SK-N-SH (cell line): ENCODE data around the gene NAP1L1. TPM values are rescaled to one million over a fixed set of nuclear protein-coding genes. Genes with fewer than 3 reads are reported as not detected.
A peak's percentile ranks its signal among the peaks of the same experiment; 100 is the strongest.

Experiments
- CTCF ChIA-PET: fragments of 300-600, 350-600 bp; formaldehyde crosslinking; extraction: SDS; loops from one replicate; lab custom pipeline; 2021; lab: Yijun Ruan, JAX
- POLR2A ChIA-PET: fragments of 350-600 bp; sonication (Branson Sonifier 250); formaldehyde crosslinking; extraction: SDS; loops from one replicate; lab custom pipeline; 2020; ENCODE audit warnings: antibody characterized with exemption, inconsistent platforms; lab: Yijun Ruan, JAX
- DNase-seq: peaks from one replicate; pipeline ENCODE4 v3.0.0; 2012
- H2AFZ ChIP-seq: fragments of 200-600 bp; sonication (generic); 2 replicates; pipeline ENCODE4 v1.8.1; 2016; ENCODE audit warnings: antibody characterized with exemption, mild to moderate bottlenecking, low read depth
- H3F3A ChIP-seq: fragments of 200-600 bp; sonication (generic); replicated peaks from 2 replicates; pipeline ENCODE3; 2016; ENCODE audit warnings: antibody characterized with exemption, mild to moderate bottlenecking; ENCODE audit not compliant: insufficient read depth
- H3K27ac ChIP-seq, 2 experiments: fragments of 200-500 bp in 1 of 2; fragments of 200-600 bp in 1 of 2; sonication (Bioruptor generic) in 1 of 2; sonication (generic), shearing (Covaris generic) in 1 of 2; 2 replicates each; pipeline versions ENCODE4 v1.5.1 to v1.6.1; 2014 to 2016; ENCODE audit warnings: low read depth in 2 of 2, inconsistent platforms in 1 of 2, low read length in 1 of 2, mild to moderate bottlenecking in 1 of 2, mixed read lengths in 1 of 2
- H3K27me3 ChIP-seq: fragments of 200-600 bp; sonication (generic), shearing (Covaris generic); 2 replicates; pipeline ENCODE4 v1.6.1; 2016; ENCODE audit warnings: mixed run types; ENCODE audit not compliant: insufficient read depth
- H3K36me3 ChIP-seq, 2 experiments: fragments of 200-500 bp in 1 of 2; fragments of 200-600 bp in 1 of 2; sonication (Bioruptor generic) in 1 of 2; sonication (generic) in 1 of 2; replicated peaks in 1 of 2; 2 replicates each; pipeline versions ENCODE3 to v1.5.1; 2014 to 2016; ENCODE audit warnings: low read length in 1 of 2, mild to moderate bottlenecking in 1 of 2; ENCODE audit not compliant: insufficient read depth in 2 of 2, control insufficient read depth in 1 of 2
- H3K4me1 ChIP-seq, 2 experiments: fragments of 200-500 bp in 1 of 2; fragments of 200-600 bp in 1 of 2; sonication (Bioruptor generic) in 1 of 2; sonication (generic), shearing (Covaris generic) in 1 of 2; 2 replicates each; pipeline versions ENCODE4 v1.5.1 to v1.6.1; 2014 to 2016; ENCODE audit warnings: low read depth in 1 of 2, low read length in 1 of 2, mixed run types in 1 of 2; ENCODE audit not compliant: insufficient read depth in 2 of 2, control insufficient read depth in 1 of 2
- H3K4me2 ChIP-seq: fragments of 200-600 bp; sonication (generic), shearing (Covaris generic); 2 replicates; pipeline ENCODE4 v1.6.1; 2017; ENCODE audit warnings: mixed run types
- H3K4me3 ChIP-seq, 2 experiments: fragments of 200-500 bp in 1 of 2; fragments of 200-600 bp in 1 of 2; sonication (Bioruptor generic) in 1 of 2; sonication (generic), shearing (Covaris generic) in 1 of 2; 2 replicates each; pipeline versions ENCODE4 v1.5.1 to v1.8.1; 2014 to 2016; ENCODE audit warnings: low read depth in 2 of 2, inconsistent platforms in 1 of 2, low read length in 1 of 2, mild to moderate bottlenecking in 1 of 2, mixed read lengths in 1 of 2, moderate library complexity in 1 of 2
- H3K79me2 ChIP-seq: fragments of 200-600 bp; sonication (generic); 2 replicates; pipeline ENCODE4 v1.8.1; 2017; ENCODE audit warnings: mild to moderate bottlenecking; ENCODE audit not compliant: insufficient read depth
- H3K9ac ChIP-seq: fragments of 200-600 bp; sonication (generic); 2 replicates; pipeline ENCODE4 v1.6.1; 2017; ENCODE audit warnings: mixed run types
- H3K9me2 ChIP-seq: fragments of 200-600 bp; sonication (generic); 2 replicates; pipeline ENCODE4 v1.6.1; 2017; ENCODE audit warnings: mixed run types
- H3K9me3 ChIP-seq: fragments of 200-600 bp; sonication (generic); 2 replicates; pipeline ENCODE4 v1.6.1; 2017; ENCODE audit warnings: mixed run types, mild to moderate bottlenecking, moderate library complexity
- H4K20me1 ChIP-seq: fragments of 200-600 bp; sonication (generic); 2 replicates; pipeline ENCODE4 v1.6.1; 2017; ENCODE audit warnings: mild to moderate bottlenecking, mixed run types; ENCODE audit not compliant: insufficient read depth
- ELF1 ChIP-seq: IDR thresholded peaks from 2 replicates; pipeline ENCODE4 v1.4.0; 2012
- EZH2phosphoT487 ChIP-seq: fragments of 200-600 bp; sonication (generic); IDR thresholded peaks from 2 replicates; pipeline ENCODE4 v1.6.1; 2017; ENCODE audit warnings: low read depth, mixed run types, mild to moderate bottlenecking, antibody characterized with exemption, moderate library complexity, borderline replicate concordance
- FOSL2 ChIP-seq: IDR thresholded peaks from 2 replicates; pipeline ENCODE4 v1.4.0; 2012; ENCODE audit warnings: low read depth, mild to moderate bottlenecking, moderate library complexity, borderline replicate concordance
- FOXM1 ChIP-seq: IDR thresholded peaks from 2 replicates; pipeline ENCODE4 v1.4.0; 2012; ENCODE audit warnings: low read depth, mild to moderate bottlenecking
- GATA2 ChIP-seq: sonication (generic); formaldehyde crosslinking; IDR thresholded peaks from 2 replicates; pipeline ENCODE4 v1.5.0; 2020; ENCODE audit warnings: mild to moderate bottlenecking, missing genetic modification reagents
- JUND ChIP-seq: IDR thresholded peaks from 2 replicates; pipeline ENCODE4 v1.4.0; 2012
- MEF2A ChIP-seq: IDR thresholded peaks from 2 replicates; pipeline ENCODE4 v1.4.0; 2012; ENCODE audit warnings: low read depth, borderline replicate concordance
- NRF1 ChIP-seq: IDR thresholded peaks from 2 replicates; pipeline ENCODE4 v1.6.1; 2012; ENCODE audit warnings: low read depth, mild to moderate bottlenecking, low read length
- RAD21 ChIP-seq: IDR thresholded peaks from 2 replicates; pipeline ENCODE4 v1.6.1; 2012; ENCODE audit warnings: mild to moderate bottlenecking, low read length
- RCOR1 ChIP-seq: fragments of 150-350 bp; IDR thresholded peaks from 2 replicates; pipeline ENCODE4 v1.6.1; 2017; ENCODE audit warnings: antibody characterized with exemption, low read length
- RFX5 ChIP-seq: IDR thresholded peaks from 2 replicates; pipeline ENCODE4 v1.6.1; 2012; ENCODE audit warnings: mild to moderate bottlenecking, improper control_type of control experiment, low read length
- RXRA ChIP-seq: IDR thresholded peaks from 2 replicates; pipeline ENCODE4 v1.4.0; 2012; ENCODE audit warnings: low read depth, mild to moderate bottlenecking, borderline replicate concordance
- SIN3A ChIP-seq: IDR thresholded peaks from 2 replicates; pipeline ENCODE4 v1.6.1; 2012; ENCODE audit warnings: low read depth, mild to moderate bottlenecking, low read length, moderate library complexity, borderline replicate concordance
- TCF12 ChIP-seq: IDR thresholded peaks from 2 replicates; pipeline ENCODE4 v1.4.0; 2012
- WGBS: methylation state at CpG from one replicate; pipeline ENCODE4 v1.1.6; 2017; ENCODE audit warnings: low lambda C conversion rate; 5-methylcytosine and 5-hydroxymethylcytosine counted together
- polyA plus RNA-seq, 3 experiments: library from polyadenylated mRNA; depleted of rRNA; stranded (reverse); fragments of >200 nt; gene quantifications; 2 replicates each; pipeline ENCODE4 v1.2.3, GENCODE V29; 2012
- TF ChIP-seq, protein P1 (sequence below): IDR thresholded peaks from 2 replicates; pipeline ENCODE4 v1.6.1; 2012; ENCODE audit warnings: mild to moderate bottlenecking, low read depth, low read length, moderate library complexity
- TF ChIP-seq, protein P2 (sequence below): IDR thresholded peaks from 2 replicates; pipeline ENCODE4 v1.4.0; 2012; ENCODE audit warnings: low read depth, borderline replicate concordance
- TF ChIP-seq, protein P3 (sequence below): IDR thresholded peaks from 2 replicates; pipeline ENCODE4; 2012
- TF ChIP-seq, protein P4 (sequence below): IDR thresholded peaks from 2 replicates; pipeline ENCODE4 v1.4.0; 2012; ENCODE audit warnings: low read depth

NAP1L1 gene
- polyA plus RNA-seq, 1 of the 3 experiments (the other 2 are of a cell fraction), result 197 TPM

DNA sequence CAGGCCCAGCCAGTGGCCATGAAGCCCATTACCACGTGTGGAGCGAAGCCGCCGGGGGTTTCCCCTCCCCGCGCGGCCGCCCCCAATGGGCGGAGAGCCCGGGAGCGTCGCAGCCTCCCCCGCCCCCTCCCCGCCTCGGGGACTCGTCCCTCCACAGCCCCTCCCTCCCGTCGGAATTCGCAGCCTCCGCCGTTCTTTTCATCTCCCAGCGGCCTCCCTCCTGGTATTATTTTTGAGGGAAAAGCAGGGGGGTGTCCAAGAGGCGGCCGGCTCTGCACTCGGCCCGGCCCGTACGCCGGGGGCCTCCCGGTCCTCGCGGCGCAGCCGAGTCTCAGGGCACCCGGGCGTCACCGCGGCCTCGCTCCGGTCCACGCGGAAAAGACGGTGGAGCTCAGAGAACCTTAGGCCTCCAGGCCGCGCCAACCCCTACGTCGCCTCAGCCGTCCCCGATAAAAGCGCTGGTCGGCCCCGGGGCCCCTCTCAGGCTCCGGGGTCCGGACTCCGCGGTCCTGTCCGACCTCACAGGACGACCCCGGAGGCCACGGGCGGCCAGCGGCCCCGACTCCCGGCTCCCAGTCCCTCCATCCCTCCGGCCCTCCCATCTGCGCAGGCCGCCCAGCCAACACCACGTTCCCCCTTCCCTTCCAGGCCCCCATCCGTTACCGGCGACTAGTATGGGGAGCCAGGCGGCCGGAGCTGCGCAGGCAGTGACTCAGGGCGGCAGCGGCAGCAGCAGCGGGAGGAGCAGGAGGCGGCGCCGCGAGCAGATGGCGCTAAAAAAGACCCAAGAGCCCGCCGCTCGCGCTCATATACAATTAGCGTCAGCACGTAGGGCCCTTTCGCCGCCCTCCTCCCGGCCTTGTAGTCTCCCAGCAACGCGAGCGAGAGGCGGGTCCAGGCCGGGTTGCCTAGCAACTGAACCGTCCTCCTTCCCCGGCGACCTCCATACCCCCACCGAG is at the start of gene NAP1L1 (continued):
- 0 out of 2 replicates have a peak, but pooled peaks have one; percentile 8 for TF ChIP-seq RCOR1
- peak; percentile 27 for TF ChIP-seq TCF12
- TF ChIP-seq RXRA, result no peak
- peak; percentile 93 for TF ChIP-seq SIN3A
- TF ChIP-seq, protein P1, sequence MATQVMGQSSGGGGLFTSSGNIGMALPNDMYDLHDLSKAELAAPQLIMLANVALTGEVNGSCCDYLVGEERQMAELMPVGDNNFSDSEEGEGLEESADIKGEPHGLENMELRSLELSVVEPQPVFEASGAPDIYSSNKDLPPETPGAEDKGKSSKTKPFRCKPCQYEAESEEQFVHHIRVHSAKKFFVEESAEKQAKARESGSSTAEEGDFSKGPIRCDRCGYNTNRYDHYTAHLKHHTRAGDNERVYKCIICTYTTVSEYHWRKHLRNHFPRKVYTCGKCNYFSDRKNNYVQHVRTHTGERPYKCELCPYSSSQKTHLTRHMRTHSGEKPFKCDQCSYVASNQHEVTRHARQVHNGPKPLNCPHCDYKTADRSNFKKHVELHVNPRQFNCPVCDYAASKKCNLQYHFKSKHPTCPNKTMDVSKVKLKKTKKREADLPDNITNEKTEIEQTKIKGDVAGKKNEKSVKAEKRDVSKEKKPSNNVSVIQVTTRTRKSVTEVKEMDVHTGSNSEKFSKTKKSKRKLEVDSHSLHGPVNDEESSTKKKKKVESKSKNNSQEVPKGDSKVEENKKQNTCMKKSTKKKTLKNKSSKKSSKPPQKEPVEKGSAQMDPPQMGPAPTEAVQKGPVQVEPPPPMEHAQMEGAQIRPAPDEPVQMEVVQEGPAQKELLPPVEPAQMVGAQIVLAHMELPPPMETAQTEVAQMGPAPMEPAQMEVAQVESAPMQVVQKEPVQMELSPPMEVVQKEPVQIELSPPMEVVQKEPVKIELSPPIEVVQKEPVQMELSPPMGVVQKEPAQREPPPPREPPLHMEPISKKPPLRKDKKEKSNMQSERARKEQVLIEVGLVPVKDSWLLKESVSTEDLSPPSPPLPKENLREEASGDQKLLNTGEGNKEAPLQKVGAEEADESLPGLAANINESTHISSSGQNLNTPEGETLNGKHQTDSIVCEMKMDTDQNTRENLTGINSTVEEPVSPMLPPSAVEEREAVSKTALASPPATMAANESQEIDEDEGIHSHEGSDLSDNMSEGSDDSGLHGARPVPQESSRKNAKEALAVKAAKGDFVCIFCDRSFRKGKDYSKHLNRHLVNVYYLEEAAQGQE, result peak; percentile 18; the same call in 1 of the 2 replicates
- no peak for TF ChIP-seq MEF2A
- TF ChIP-seq, protein P2, sequence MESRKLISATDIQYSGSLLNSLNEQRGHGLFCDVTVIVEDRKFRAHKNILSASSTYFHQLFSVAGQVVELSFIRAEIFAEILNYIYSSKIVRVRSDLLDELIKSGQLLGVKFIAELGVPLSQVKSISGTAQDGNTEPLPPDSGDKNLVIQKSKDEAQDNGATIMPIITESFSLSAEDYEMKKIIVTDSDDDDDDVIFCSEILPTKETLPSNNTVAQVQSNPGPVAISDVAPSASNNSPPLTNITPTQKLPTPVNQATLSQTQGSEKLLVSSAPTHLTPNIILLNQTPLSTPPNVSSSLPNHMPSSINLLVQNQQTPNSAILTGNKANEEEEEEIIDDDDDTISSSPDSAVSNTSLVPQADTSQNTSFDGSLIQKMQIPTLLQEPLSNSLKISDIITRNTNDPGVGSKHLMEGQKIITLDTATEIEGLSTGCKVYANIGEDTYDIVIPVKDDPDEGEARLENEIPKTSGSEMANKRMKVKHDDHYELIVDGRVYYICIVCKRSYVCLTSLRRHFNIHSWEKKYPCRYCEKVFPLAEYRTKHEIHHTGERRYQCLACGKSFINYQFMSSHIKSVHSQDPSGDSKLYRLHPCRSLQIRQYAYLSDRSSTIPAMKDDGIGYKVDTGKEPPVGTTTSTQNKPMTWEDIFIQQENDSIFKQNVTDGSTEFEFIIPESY, result 0 out of 2 replicates have a peak, but pooled peaks have one; percentile 7
- 0 out of 2 replicates have a peak, but pooled peaks have one; percentile 43 for TF ChIP-seq FOXM1
- no peak for TF ChIP-seq GATA2 (CRISPR knock-in tag)

DNA sequence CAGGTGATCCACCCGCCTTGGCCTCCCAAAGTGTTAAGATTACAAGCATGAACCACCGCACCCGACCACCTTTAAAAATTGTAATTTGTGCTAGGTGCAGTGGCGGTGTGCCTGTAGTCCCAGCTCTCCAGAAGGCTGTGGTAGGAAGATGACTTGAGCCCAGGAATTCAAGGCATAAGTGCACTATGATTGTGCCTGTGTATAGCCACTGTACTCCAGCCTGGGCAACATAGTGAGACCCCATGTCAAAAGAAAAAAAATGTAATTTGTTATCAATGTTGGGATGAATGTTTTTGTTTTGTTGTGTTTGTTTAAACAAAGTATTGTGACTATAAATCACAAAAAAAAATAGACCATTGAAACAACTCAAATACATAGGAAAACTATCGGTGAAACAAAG is 43.1 kb upstream of the NAP1L1 start:
- Histone ChIP-seq H3K4me2 (no peak overlapping the region), H3K79me2 (no peaks in the 10 kb centered on the region), H3K9ac (no peak overlapping the region), H4K20me1 (no peaks in the 10 kb centered on the region), H3K27ac (no peak overlapping the region), H3K9me2 (no peaks in the 10 kb centered on the region), H3K4me1 (peaks cover 0 to 9% of the 10 kb centered on the region in 2 experiments; a peak in 1 of 4 replicates), H3K36me3 (no peaks in the 10 kb centered on the region), H2AFZ (no peak overlapping the region), H3K9me3 (no peaks in the 10 kb centered on the region), H3F3A (peaks cover 17% of the 10 kb centered on the region), H3K4me3 (no peak overlapping the region), H3K27me3 (no peaks in the 10 kb centered on the region)
- CTCF ChIA-PET, result no interaction called here
- POLR2A ChIA-PET, result no interaction called here
- DNase-seq, result no peak
- no peak for TF ChIP-seq NRF1
- no peak for TF ChIP-seq FOSL2
- no peak for TF ChIP-seq GATA2 (CRISPR knock-in tag)
- no peak for TF ChIP-seq ELF1
- TF ChIP-seq, protein P3, sequence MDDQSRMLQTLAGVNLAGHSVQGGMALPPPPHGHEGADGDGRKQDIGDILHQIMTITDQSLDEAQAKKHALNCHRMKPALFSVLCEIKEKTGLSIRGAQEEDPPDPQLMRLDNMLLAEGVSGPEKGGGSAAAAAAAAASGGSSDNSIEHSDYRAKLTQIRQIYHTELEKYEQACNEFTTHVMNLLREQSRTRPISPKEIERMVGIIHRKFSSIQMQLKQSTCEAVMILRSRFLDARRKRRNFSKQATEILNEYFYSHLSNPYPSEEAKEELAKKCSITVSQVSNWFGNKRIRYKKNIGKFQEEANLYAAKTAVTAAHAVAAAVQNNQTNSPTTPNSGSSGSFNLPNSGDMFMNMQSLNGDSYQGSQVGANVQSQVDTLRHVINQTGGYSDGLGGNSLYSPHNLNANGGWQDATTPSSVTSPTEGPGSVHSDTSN, result no peak
- TF ChIP-seq, protein P4, sequence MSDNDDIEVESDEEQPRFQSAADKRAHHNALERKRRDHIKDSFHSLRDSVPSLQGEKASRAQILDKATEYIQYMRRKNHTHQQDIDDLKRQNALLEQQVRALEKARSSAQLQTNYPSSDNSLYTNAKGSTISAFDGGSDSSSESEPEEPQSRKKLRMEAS, result no peak
- no peak for TF ChIP-seq RFX5
- no peak for TF ChIP-seq JUND
- TF ChIP-seq EZH2phosphoT487, result no peak
- no peak for TF ChIP-seq RAD21
- TF ChIP-seq RXRA, result no peak
- TF ChIP-seq, protein P2, result no peak
- 91% methylated on average over 5 of the region's 5 CpGs for WGBS
